SK-N-SH (cell line): ENCODE results near the gene CXCL17. TPM values are rescaled to one million over a fixed set of nuclear protein-coding genes. Genes with fewer than 3 reads are reported as not detected.

Source experiments
- CTCF ChIA-PET: fragments of 300-600, 350-600 bp; formaldehyde crosslinking; extraction: SDS; loops from one replicate; lab custom pipeline; 2021; lab: Yijun Ruan, JAX
- POLR2A ChIA-PET: fragments of 350-600 bp; sonication (Branson Sonifier 250); formaldehyde crosslinking; extraction: SDS; loops from one replicate; lab custom pipeline; 2020; ENCODE audit warnings: antibody characterized with exemption, inconsistent platforms; lab: Yijun Ruan, JAX
- DNase-seq: peaks from one replicate; pipeline ENCODE4 v3.0.0; 2012
- H2AFZ ChIP-seq: fragments of 200-600 bp; sonication (generic); 2 replicates; pipeline ENCODE4 v1.8.1; 2016; ENCODE audit warnings: antibody characterized with exemption, mild to moderate bottlenecking, low read depth
- H3F3A ChIP-seq: fragments of 200-600 bp; sonication (generic); replicated peaks from 2 replicates; pipeline ENCODE3; 2016; ENCODE audit warnings: antibody characterized with exemption, mild to moderate bottlenecking; ENCODE audit not compliant: insufficient read depth
- H3K27ac ChIP-seq, 2 experiments: fragments of 200-500 bp in 1 of 2; fragments of 200-600 bp in 1 of 2; sonication (Bioruptor generic) in 1 of 2; sonication (generic), shearing (Covaris generic) in 1 of 2; 2 replicates each; pipeline versions ENCODE4 v1.5.1 to v1.6.1; 2014 to 2016; ENCODE audit warnings: low read depth in 2 of 2, inconsistent platforms in 1 of 2, low read length in 1 of 2, mild to moderate bottlenecking in 1 of 2, mixed read lengths in 1 of 2
- H3K27me3 ChIP-seq: fragments of 200-600 bp; sonication (generic), shearing (Covaris generic); 2 replicates; pipeline ENCODE4 v1.6.1; 2016; ENCODE audit warnings: mixed run types; ENCODE audit not compliant: insufficient read depth
- H3K36me3 ChIP-seq, 2 experiments: fragments of 200-500 bp in 1 of 2; fragments of 200-600 bp in 1 of 2; sonication (Bioruptor generic) in 1 of 2; sonication (generic) in 1 of 2; replicated peaks in 1 of 2; 2 replicates each; pipeline versions ENCODE3 to v1.5.1; 2014 to 2016; ENCODE audit warnings: low read length in 1 of 2, mild to moderate bottlenecking in 1 of 2; ENCODE audit not compliant: insufficient read depth in 2 of 2, control insufficient read depth in 1 of 2
- H3K4me1 ChIP-seq, 2 experiments: fragments of 200-500 bp in 1 of 2; fragments of 200-600 bp in 1 of 2; sonication (Bioruptor generic) in 1 of 2; sonication (generic), shearing (Covaris generic) in 1 of 2; 2 replicates each; pipeline versions ENCODE4 v1.5.1 to v1.6.1; 2014 to 2016; ENCODE audit warnings: low read depth in 1 of 2, low read length in 1 of 2, mixed run types in 1 of 2; ENCODE audit not compliant: insufficient read depth in 2 of 2, control insufficient read depth in 1 of 2
- H3K4me2 ChIP-seq: fragments of 200-600 bp; sonication (generic), shearing (Covaris generic); 2 replicates; pipeline ENCODE4 v1.6.1; 2017; ENCODE audit warnings: mixed run types
- H3K4me3 ChIP-seq, 2 experiments: fragments of 200-500 bp in 1 of 2; fragments of 200-600 bp in 1 of 2; sonication (Bioruptor generic) in 1 of 2; sonication (generic), shearing (Covaris generic) in 1 of 2; 2 replicates each; pipeline versions ENCODE4 v1.5.1 to v1.8.1; 2014 to 2016; ENCODE audit warnings: low read depth in 2 of 2, inconsistent platforms in 1 of 2, low read length in 1 of 2, mild to moderate bottlenecking in 1 of 2, mixed read lengths in 1 of 2, moderate library complexity in 1 of 2
- H3K79me2 ChIP-seq: fragments of 200-600 bp; sonication (generic); 2 replicates; pipeline ENCODE4 v1.8.1; 2017; ENCODE audit warnings: mild to moderate bottlenecking; ENCODE audit not compliant: insufficient read depth
- H3K9ac ChIP-seq: fragments of 200-600 bp; sonication (generic); 2 replicates; pipeline ENCODE4 v1.6.1; 2017; ENCODE audit warnings: mixed run types
- H3K9me2 ChIP-seq: fragments of 200-600 bp; sonication (generic); 2 replicates; pipeline ENCODE4 v1.6.1; 2017; ENCODE audit warnings: mixed run types
- H3K9me3 ChIP-seq: fragments of 200-600 bp; sonication (generic); 2 replicates; pipeline ENCODE4 v1.6.1; 2017; ENCODE audit warnings: mixed run types, mild to moderate bottlenecking, moderate library complexity
- H4K20me1 ChIP-seq: fragments of 200-600 bp; sonication (generic); 2 replicates; pipeline ENCODE4 v1.6.1; 2017; ENCODE audit warnings: mild to moderate bottlenecking, mixed run types; ENCODE audit not compliant: insufficient read depth
- CHD2 ChIP-seq: fragments of 150-350 bp; IDR thresholded peaks from 2 replicates; pipeline ENCODE4 v1.6.1; 2018; ENCODE audit warnings: low read length; ENCODE audit not compliant: partially characterized antibody
- CTCF ChIP-seq: fragments of 200-600 bp; sonication (generic); IDR thresholded peaks from 2 replicates; pipeline ENCODE4 v1.6.1; 2017; ENCODE audit warnings: antibody characterized with exemption, mild to moderate bottlenecking, moderate library complexity
- EP300 ChIP-seq, 2 experiments: IDR thresholded peaks; 2 replicates each; pipeline versions ENCODE4 v1.4.0 to v1.6.1; 2012; ENCODE audit warnings: borderline replicate concordance in 1 of 2, low read depth in 1 of 2, low read length in 1 of 2
- FOXJ3 ChIP-seq: sonication (generic); formaldehyde crosslinking; IDR thresholded peaks from 2 replicates; pipeline ENCODE4 v1.5.1; 2020; ENCODE audit warnings: mild to moderate bottlenecking, missing genetic modification reagents
- GATA2 ChIP-seq: sonication (generic); formaldehyde crosslinking; IDR thresholded peaks from 2 replicates; pipeline ENCODE4 v1.5.0; 2020; ENCODE audit warnings: mild to moderate bottlenecking, missing genetic modification reagents
- IRF3 ChIP-seq: fragments of 150-350 bp; IDR thresholded peaks from 2 replicates; pipeline ENCODE4 v1.6.1; 2016; ENCODE audit warnings: mild to moderate bottlenecking, low read depth, low read length
- JUND ChIP-seq: IDR thresholded peaks from 2 replicates; pipeline ENCODE4 v1.4.0; 2012
- MAX ChIP-seq: IDR thresholded peaks from 2 replicates; pipeline ENCODE4 v1.4.0; 2012; ENCODE audit warnings: low read depth
- NRF1 ChIP-seq: IDR thresholded peaks from 2 replicates; pipeline ENCODE4 v1.6.1; 2012; ENCODE audit warnings: low read depth, mild to moderate bottlenecking, low read length
- RAD21 ChIP-seq: IDR thresholded peaks from 2 replicates; pipeline ENCODE4 v1.6.1; 2012; ENCODE audit warnings: mild to moderate bottlenecking, low read length
- REST ChIP-seq: IDR thresholded peaks from 2 replicates; pipeline ENCODE4 v1.6.1; 2012; ENCODE audit warnings: mild to moderate bottlenecking, low read depth, low read length, moderate library complexity
- RFX5 ChIP-seq: IDR thresholded peaks from 2 replicates; pipeline ENCODE4 v1.6.1; 2012; ENCODE audit warnings: mild to moderate bottlenecking, improper control_type of control experiment, low read length
- SIN3A ChIP-seq: IDR thresholded peaks from 2 replicates; pipeline ENCODE4 v1.6.1; 2012; ENCODE audit warnings: low read depth, mild to moderate bottlenecking, low read length, moderate library complexity, borderline replicate concordance
- SMC3 ChIP-seq: IDR thresholded peaks from 2 replicates; pipeline ENCODE4 v1.6.1; 2012; ENCODE audit warnings: low read depth, low read length, improper control_type of control experiment
- TAF1 ChIP-seq: IDR thresholded peaks from 2 replicates; pipeline ENCODE4 v1.6.1; 2012; ENCODE audit warnings: low read depth, mild to moderate bottlenecking, low read length, moderate library complexity, borderline replicate concordance
- TCF12 ChIP-seq: IDR thresholded peaks from 2 replicates; pipeline ENCODE4 v1.4.0; 2012
- TEAD4 ChIP-seq: IDR thresholded peaks from 2 replicates; pipeline ENCODE4 v1.4.0; 2012; ENCODE audit warnings: mild to moderate bottlenecking, borderline replicate concordance; ENCODE audit not compliant: insufficient read depth
- USF1 ChIP-seq: IDR thresholded peaks from 2 replicates; pipeline ENCODE4 v1.4.0; 2012; ENCODE audit warnings: low read depth, borderline replicate concordance
- WGBS: methylation state at CpG from one replicate; pipeline ENCODE4 v1.1.6; 2017; ENCODE audit warnings: low lambda C conversion rate; 5-methylcytosine and 5-hydroxymethylcytosine counted together
- polyA plus RNA-seq, 3 experiments: library from polyadenylated mRNA; depleted of rRNA; stranded (reverse); fragments of >200 nt; gene quantifications; 2 replicates each; pipeline ENCODE4 v1.2.3, GENCODE V29; 2012

Gene CXCL17
- polyA plus RNA-seq, 1 of the 3 experiments (the other 2 are of a cell fraction), result not detected

- Histone ChIP-seq H3K27ac (no peak overlapping the region), H3F3A (peaks cover 5% of the 10 kb centered on the region), H3K9me2 (no peaks in the 10 kb centered on the region), H3K9ac (no peak overlapping the region), H3K4me3 (no peak overlapping the region), H2AFZ (no peak overlapping the region), H3K27me3 (no peaks in the 10 kb centered on the region), H3K9me3 (no peaks in the 10 kb centered on the region), H3K79me2 (no peaks in the 10 kb centered on the region), H3K36me3 (peaks cover 0 to 7% of the 10 kb centered on the region in 2 experiments), H3K4me1 (peaks cover 0 to 12% of the 10 kb centered on the region in 2 experiments; a peak in 1 of 4 replicates), H4K20me1 (no peaks in the 10 kb centered on the region), H3K4me2 (no peak overlapping the region)
- ChIA-PET POLR2A (no interaction called here), CTCF (no interaction called here)
- no peak for DNase-seq
- WGBS, result 95% methylated on average over 10 of the region's 10 CpGs
- no peak for TF ChIP-seq RFX5
- no peak for TF ChIP-seq SMC3
- TF ChIP-seq TEAD4, result no peak
- TF ChIP-seq CTCF, result no peak
- TF ChIP-seq JUND, result no peak
- TF ChIP-seq FOXJ3 (CRISPR knock-in tag), result no peak
- no peak for TF ChIP-seq RAD21
- TF ChIP-seq EP300 (IDR thresholded peaks at IDR 0.05; ENCODE audit: borderline replicate concordance in 1 of 2, low read depth in 1 of 2, low read length in 1 of 2), result no peak
- no peak for TF ChIP-seq USF1
- no peak for TF ChIP-seq IRF3
- no peak for TF ChIP-seq MAX
- no peak for TF ChIP-seq NRF1
- no peak for TF ChIP-seq TAF1
- no peak for TF ChIP-seq SIN3A
- TF ChIP-seq GATA2 (CRISPR knock-in tag), result no peak
- TF ChIP-seq TCF12, result no peak
- TF ChIP-seq REST, result no peak
- TF ChIP-seq CHD2, result no peak
Measured at GRCh38 chr19:42403586-42403985, 39.2 kb downstream of the CXCL17 start.
